H9 (cell line): ENCODE results near the gene SORBS1. TPM values are rescaled to one million over a fixed set of nuclear protein-coding genes. Genes with fewer than 3 reads are reported as not detected.

ENCODE experiments used
- DNase-seq: peaks from one replicate; pipeline ENCODE4 v3.0.0-alpha.2; 2017
- H2AFZ ChIP-seq: one replicate; pipeline ENCODE4 v1.6.1; 2013; ENCODE audit warnings: mild to moderate bottlenecking, low read length, control low read depth, moderate library complexity
- H2AK5ac ChIP-seq: 2 replicates; pipeline ENCODE4 v1.6.1; 2013; ENCODE audit warnings: low read length, control low read depth, mixed read lengths; ENCODE audit not compliant: insufficient read length
- H2BK120ac ChIP-seq: one replicate; pipeline ENCODE4 v1.6.1; 2013; ENCODE audit warnings: low read depth, mild to moderate bottlenecking, low read length, control low read depth, inconsistent platforms; ENCODE audit not compliant: poor library complexity, severe bottlenecking
- H2BK12ac ChIP-seq: 2 replicates; pipeline ENCODE4 v1.6.1; 2013; ENCODE audit warnings: low read length, control low read depth, mixed read lengths, low read depth; ENCODE audit not compliant: insufficient read length
- H2BK15ac ChIP-seq: 2 replicates; pipeline ENCODE4 v1.6.1; 2013; ENCODE audit warnings: low read depth, low read length, control low read depth
- H2BK20ac ChIP-seq: one replicate; pipeline ENCODE4 v1.6.1; 2013; ENCODE audit warnings: low read depth, mild to moderate bottlenecking, low read length, control low read depth, inconsistent platforms; ENCODE audit not compliant: poor library complexity, severe bottlenecking
- H2BK5ac ChIP-seq: 2 replicates; pipeline ENCODE4 v1.6.1; 2013; ENCODE audit warnings: low read length, control low read depth, mixed read lengths; ENCODE audit not compliant: insufficient read length
- H3K14ac ChIP-seq: 2 replicates; pipeline ENCODE4 v1.6.1; 2013; ENCODE audit warnings: low read length, control low read depth; ENCODE audit not compliant: insufficient read depth
- H3K18ac ChIP-seq: 2 replicates; pipeline ENCODE4 v1.6.1; 2013; ENCODE audit warnings: low read depth, mild to moderate bottlenecking, mixed read lengths, low read length, control low read depth; ENCODE audit not compliant: insufficient read length
- H3K23ac ChIP-seq: 2 replicates; pipeline ENCODE4 v1.6.1; 2013; ENCODE audit warnings: low read length, control low read depth, mixed read lengths, low read depth; ENCODE audit not compliant: insufficient read length
- H3K23me2 ChIP-seq: 2 replicates; pipeline ENCODE4 v1.6.1; 2013; ENCODE audit warnings: low read depth, mild to moderate bottlenecking, mixed read lengths, low read length, control low read depth; ENCODE audit not compliant: insufficient read length, poor library complexity, severe bottlenecking
- H3K27ac ChIP-seq: 2 replicates; pipeline ENCODE4 v1.5.1; 2013; ENCODE audit warnings: low read length, control low read depth, mixed read lengths, low read depth; ENCODE audit not compliant: insufficient read length
- H3K27me3 ChIP-seq: 2 replicates; pipeline ENCODE4 v1.6.1; 2013; ENCODE audit warnings: low read length, control low read depth, inconsistent platforms; ENCODE audit not compliant: insufficient read depth
- H3K4ac ChIP-seq: 2 replicates; pipeline ENCODE4 v1.6.1; 2013; ENCODE audit warnings: low read depth, mild to moderate bottlenecking, control low read depth, inconsistent platforms, low read length, moderate library complexity
- H3K4me1 ChIP-seq: 2 replicates; pipeline ENCODE4 v1.6.1; 2013; ENCODE audit warnings: low read length, control low read depth, inconsistent platforms; ENCODE audit not compliant: insufficient read depth
- H3K4me2 ChIP-seq: 2 replicates; pipeline ENCODE4 v1.6.1; 2013; ENCODE audit warnings: low read length, control low read depth, mixed read lengths; ENCODE audit not compliant: insufficient read length, insufficient read depth
- H3K56ac ChIP-seq: 2 replicates; pipeline ENCODE4 v1.6.1; 2013; ENCODE audit warnings: low read depth, mild to moderate bottlenecking, mixed read lengths, low read length, control low read depth; ENCODE audit not compliant: insufficient read length
- H3K79me1 ChIP-seq: 2 replicates; pipeline ENCODE4 v1.6.1; 2013; ENCODE audit warnings: low read depth, mild to moderate bottlenecking, moderate library complexity, low read length, control low read depth, inconsistent platforms; ENCODE audit not compliant: insufficient read depth, poor library complexity, severe bottlenecking
- H3K79me2 ChIP-seq: 2 replicates; pipeline ENCODE4 v1.6.1; 2013; ENCODE audit warnings: low read length, control low read depth, inconsistent platforms; ENCODE audit not compliant: insufficient read depth
- H3K9ac ChIP-seq: 2 replicates; pipeline ENCODE4 v1.6.1; 2013; ENCODE audit warnings: low read length, control low read depth, mixed read lengths; ENCODE audit not compliant: insufficient read length; ENCODE audit errors: extremely low read depth
- H3K9me3 ChIP-seq: one replicate; pipeline ENCODE4 v1.6.1; 2013; ENCODE audit warnings: low read depth, low read length, inconsistent platforms; ENCODE audit not compliant: control insufficient read depth
- H3T11ph ChIP-seq: one replicate; pipeline ENCODE4 v1.6.1; 2013; ENCODE audit warnings: mild to moderate bottlenecking, low read length, control low read depth, inconsistent platforms
- H4K20me1 ChIP-seq: one replicate; pipeline ENCODE4 v1.6.1; 2013; ENCODE audit not compliant: control insufficient read depth, insufficient read length, insufficient read depth
- H4K5ac ChIP-seq: 2 replicates; pipeline ENCODE4 v1.6.1; 2013; ENCODE audit warnings: low read depth, mild to moderate bottlenecking, mixed read lengths, low read length, control low read depth; ENCODE audit not compliant: insufficient read length
- H4K8ac ChIP-seq: replicated peaks from 2 replicates; pipeline ENCODE4 v1.6.1; 2013; ENCODE audit warnings: low read length, control low read depth, mixed read lengths, low read depth; ENCODE audit not compliant: insufficient read length
- H4K91ac ChIP-seq: 2 replicates; pipeline ENCODE4 v1.6.1; 2013; ENCODE audit warnings: low read depth, mild to moderate bottlenecking, moderate library complexity, mixed read lengths, low read length, control low read depth; ENCODE audit not compliant: insufficient read length
- H3K27ac Mint-ChIP-seq, 3 experiments: 2 replicates in 2 of 3; 3 replicates in 1 of 3; pipeline ENCODE4 v1.8.0; 2020 to 2021; ENCODE audit warnings: mixed read lengths in 3 of 3, mild to moderate bottlenecking in 1 of 3, moderate library complexity in 1 of 3
- H3K27me3 Mint-ChIP-seq: 2 replicates; pipeline ENCODE4 v1.8.0; 2021; ENCODE audit warnings: low read depth, mild to moderate bottlenecking, moderate library complexity, mixed read lengths
- H3K36me3 Mint-ChIP-seq, 3 experiments: 2 replicates in 2 of 3; 3 replicates in 1 of 3; pipeline ENCODE4 v1.8.0; 2020 to 2021; ENCODE audit warnings: low read depth in 3 of 3, mixed read lengths in 3 of 3; ENCODE audit not compliant: insufficient read depth in 1 of 3
- H3K4me1 Mint-ChIP-seq, 2 experiments: 2 replicates each; pipeline ENCODE4 v1.8.0; 2020; ENCODE audit warnings: mixed read lengths in 2 of 2
- H3K4me3 Mint-ChIP-seq, 2 experiments: 2 replicates in 1 of 2; 3 replicates in 1 of 2; pipeline ENCODE4 v1.8.0; 2020 to 2021; ENCODE audit warnings: mild to moderate bottlenecking in 2 of 2, mixed read lengths in 2 of 2, moderate library complexity in 1 of 2
- H3K9me3 Mint-ChIP-seq, 2 experiments: 2 replicates in 1 of 2; 3 replicates in 1 of 2; pipeline ENCODE4 v1.8.0; 2020; ENCODE audit warnings: mild to moderate bottlenecking in 2 of 2, mixed read lengths in 2 of 2, moderate library complexity in 1 of 2
- WGBS: extraction: QIAGEN DNeasy Blood & Tissue Kit; methylation state at CpG from one replicate; pipeline ENCODE4 v1.1.7; 2013; ENCODE audit warnings: missing lambda C conversion rate, low lambda C conversion rate, mixed read lengths; ENCODE audit not compliant: insufficient read length; ENCODE audit errors: extremely low coverage; 5-methylcytosine and 5-hydroxymethylcytosine counted together
- total RNA-seq: library from RNA; stranded (reverse); gene quantifications from 2 replicates; pipeline ENCODE4 v1.2.1, GENCODE V29; 2021
- TF ChIP-seq, protein P1 (sequence below): fragments of 200-600 bp; sonication (generic); conservative IDR thresholded peaks from 3 replicates; pipeline ENCODE4 v1.8.0; 2021; ENCODE audit warnings: antibody characterized with exemption, mild to moderate bottlenecking

Gene SORBS1
- total RNA-seq, 1 experiment from 2014 or later: 24.3 TPM

DNA sequence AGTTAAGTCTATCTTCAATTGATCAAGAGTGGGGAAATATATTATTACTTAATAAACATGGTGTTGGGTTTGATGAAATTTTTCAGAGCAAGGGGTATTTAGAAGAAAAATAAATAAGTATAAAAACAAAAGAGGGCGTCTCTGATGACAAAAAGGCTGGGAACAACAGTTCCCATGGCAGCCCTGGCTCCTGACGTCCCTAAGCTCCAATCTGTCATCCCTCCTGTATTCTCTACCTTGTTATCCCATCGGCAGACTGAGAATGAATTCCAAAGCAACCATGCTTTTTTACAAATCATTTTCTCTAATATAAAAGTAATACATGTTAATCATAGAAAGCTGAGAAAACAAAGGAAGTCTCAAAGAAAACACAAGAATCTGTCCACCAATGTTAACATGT lies 55.5 kb downstream of the SORBS1 start:
- H3K18ac ChIP-seq: no peak overlapping the region
- no peak overlapping the region for H4K8ac ChIP-seq
- Mint-ChIP-seq H3K4me3 (no peak overlapping the region), H3K36me3 (no peaks in the 10 kb centered on the region), H3K27ac (no peak overlapping the region), H3K27me3 (no peaks in the 10 kb centered on the region), H3K9me3 (no peaks in the 10 kb centered on the region), H3K4me1 (peaks cover 43 to 59% of the 10 kb centered on the region in 2 experiments)
- TF ChIP-seq, protein P1, sequence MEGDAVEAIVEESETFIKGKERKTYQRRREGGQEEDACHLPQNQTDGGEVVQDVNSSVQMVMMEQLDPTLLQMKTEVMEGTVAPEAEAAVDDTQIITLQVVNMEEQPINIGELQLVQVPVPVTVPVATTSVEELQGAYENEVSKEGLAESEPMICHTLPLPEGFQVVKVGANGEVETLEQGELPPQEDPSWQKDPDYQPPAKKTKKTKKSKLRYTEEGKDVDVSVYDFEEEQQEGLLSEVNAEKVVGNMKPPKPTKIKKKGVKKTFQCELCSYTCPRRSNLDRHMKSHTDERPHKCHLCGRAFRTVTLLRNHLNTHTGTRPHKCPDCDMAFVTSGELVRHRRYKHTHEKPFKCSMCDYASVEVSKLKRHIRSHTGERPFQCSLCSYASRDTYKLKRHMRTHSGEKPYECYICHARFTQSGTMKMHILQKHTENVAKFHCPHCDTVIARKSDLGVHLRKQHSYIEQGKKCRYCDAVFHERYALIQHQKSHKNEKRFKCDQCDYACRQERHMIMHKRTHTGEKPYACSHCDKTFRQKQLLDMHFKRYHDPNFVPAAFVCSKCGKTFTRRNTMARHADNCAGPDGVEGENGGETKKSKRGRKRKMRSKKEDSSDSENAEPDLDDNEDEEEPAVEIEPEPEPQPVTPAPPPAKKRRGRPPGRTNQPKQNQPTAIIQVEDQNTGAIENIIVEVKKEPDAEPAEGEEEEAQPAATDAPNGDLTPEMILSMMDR: no peak
- H3K79me1 ChIP-seq: no peaks in the 10 kb centered on the region
- no peak overlapping the region for H3K23ac ChIP-seq
- H4K5ac ChIP-seq: no peak overlapping the region
- H2AK5ac ChIP-seq: no peak overlapping the region
- no peaks in the 10 kb centered on the region for H3K9me3 ChIP-seq
- no peak for DNase-seq
- no peak overlapping the region for H3K14ac ChIP-seq
- H3K27me3 ChIP-seq: no peaks in the 10 kb centered on the region
- no peak overlapping the region for H2BK15ac ChIP-seq
- peaks cover 10% of the 10 kb centered on the region; the same call in 1 of the 2 replicates for H3K4me1 ChIP-seq
- H3T11ph ChIP-seq: no peak overlapping the region
- peaks cover 5% of the 10 kb centered on the region; the same call in 1 of the 2 replicates for H3K79me2 ChIP-seq
- no peak overlapping the region for H4K91ac ChIP-seq
- H2BK5ac ChIP-seq: no peak overlapping the region
- H3K4me2 ChIP-seq: no peak overlapping the region
- H2BK20ac ChIP-seq: no peak overlapping the region
- H2BK120ac ChIP-seq: no peak overlapping the region
- no peak overlapping the region for H3K56ac ChIP-seq
- H3K23me2 ChIP-seq: no peaks in the 10 kb centered on the region
- no peaks in the 10 kb centered on the region for H4K20me1 ChIP-seq
- H3K9ac ChIP-seq: no peak overlapping the region
- no peak overlapping the region for H3K4ac ChIP-seq
- H2BK12ac ChIP-seq: no peak overlapping the region
- H3K27ac ChIP-seq: no peak overlapping the region
- H2AFZ ChIP-seq: no peak overlapping the region
- no CpG with 5 or more reads among the region's 3 CpGs for WGBS
